Measurements from ENCODE around the gene PAPSS1.

GRCh38 chr4:107564326-107564725, 155.7 kb downstream of the PAPSS1 start:
- TF ChIP-seq CTCF (IDR thresholded peaks at IDR 0.05; ENCODE audit: borderline replicate concordance, extremely low read depth, low read length, poor library complexity, severe bottlenecking), result no peak
- no peak for TF ChIP-seq EZH2 (IDR thresholded peaks at IDR 0.05; ENCODE audit: borderline replicate concordance, low read depth, low read length, severe bottlenecking)

Measured in DND-41 (cell line).